Stimulated activated CD4-positive, alpha-beta T cell treated with anti-CD3 and anti-CD28 coated beads, Interleukin-2, amount 100 ng/mL, for 4 hours (primary cell): ENCODE data around the gene CCDC24.

Source experiments
- DNase-seq: peaks from one replicate; pipeline ENCODE4 v3.0.0-alpha.2; 2020; ENCODE audit warnings: low read depth

Gene CCDC24

GRCh38 chr1:43997295-43997999 is 6.0 kb downstream of the CCDC24 start:
- DNase-seq = no peak

GRCh38 chr1:43998000-43998378 is 6.6 kb downstream of the CCDC24 start:
- no peak for DNase-seq

- DNase-seq = no peak
Measured at GRCh38 chr1:43999455-43999854, 8.1 kb downstream of the CCDC24 start.

- DNase-seq = no peak
Measured at GRCh38 chr1:44000122-44000665, 8.8 kb downstream of the CCDC24 start.

GRCh38 chr1:44002165-44002564 is 10.8 kb downstream of the CCDC24 start:
- no peak for DNase-seq

GRCh38 chr1:44002606-44003157 is 11.3 kb downstream of the CCDC24 start:
- no peak for DNase-seq

- no peak for DNase-seq
Measured at GRCh38 chr1:44008259-44008658, 16.9 kb downstream of the CCDC24 start.

- DNase-seq = no peak
Measured at GRCh38 chr1:44010935-44011471, 19.6 kb downstream of the CCDC24 start.

- DNase-seq = no peak
Measured at GRCh38 chr1:44012404-44012803, 21.0 kb downstream of the CCDC24 start.

- no peak for DNase-seq
Measured at GRCh38 chr1:44012941-44013609, 21.7 kb downstream of the CCDC24 start.

GRCh38 chr1:44013949-44014348 is 22.6 kb downstream of the CCDC24 start:
- DNase-seq = no peak

GRCh38 chr1:44014365-44015104 is 23.1 kb downstream of the CCDC24 start:
- no peak for DNase-seq

- DNase-seq = no peak
Measured at GRCh38 chr1:44015206-44015605, 23.8 kb downstream of the CCDC24 start.

- DNase-seq = no peak
Measured at GRCh38 chr1:44016041-44016889, 24.9 kb downstream of the CCDC24 start.

GRCh38 chr1:44016890-44017400 is 25.5 kb downstream of the CCDC24 start:
- no peak for DNase-seq

GRCh38 chr1:44019466-44019948 is 28.1 kb downstream of the CCDC24 start:
- no peak for DNase-seq

- no peak for DNase-seq
Measured at GRCh38 chr1:44020464-44020863, 29.1 kb downstream of the CCDC24 start.

GRCh38 chr1:44021156-44021555 is 29.8 kb downstream of the CCDC24 start:
- no peak for DNase-seq

- DNase-seq = no peak
Measured at GRCh38 chr1:44021581-44022321, 30.4 kb downstream of the CCDC24 start.
